AG09309 (cell line): ENCODE measurements around the gene RALGAPB.

ENCODE experiments used
- DNase-seq: peaks from one replicate; pipeline ENCODE4 v3.0.0-alpha.2; 2010; ENCODE audit warnings: low read depth
- H3K4me3 ChIP-seq: 2 replicates; pipeline ENCODE4 v1.5.1; 2011; ENCODE audit warnings: mild to moderate bottlenecking, low read depth, low read length, moderate library complexity; ENCODE audit not compliant: control insufficient read depth
- CTCF ChIP-seq: IDR thresholded peaks from 2 replicates; pipeline ENCODE4 v1.5.1; 2011; ENCODE audit warnings: mild to moderate bottlenecking, low read depth, low read length, inconsistent platforms; ENCODE audit not compliant: insufficient read depth, control insufficient read depth; ENCODE audit errors: missing control alignments

The RALGAPB gene

DNA sequence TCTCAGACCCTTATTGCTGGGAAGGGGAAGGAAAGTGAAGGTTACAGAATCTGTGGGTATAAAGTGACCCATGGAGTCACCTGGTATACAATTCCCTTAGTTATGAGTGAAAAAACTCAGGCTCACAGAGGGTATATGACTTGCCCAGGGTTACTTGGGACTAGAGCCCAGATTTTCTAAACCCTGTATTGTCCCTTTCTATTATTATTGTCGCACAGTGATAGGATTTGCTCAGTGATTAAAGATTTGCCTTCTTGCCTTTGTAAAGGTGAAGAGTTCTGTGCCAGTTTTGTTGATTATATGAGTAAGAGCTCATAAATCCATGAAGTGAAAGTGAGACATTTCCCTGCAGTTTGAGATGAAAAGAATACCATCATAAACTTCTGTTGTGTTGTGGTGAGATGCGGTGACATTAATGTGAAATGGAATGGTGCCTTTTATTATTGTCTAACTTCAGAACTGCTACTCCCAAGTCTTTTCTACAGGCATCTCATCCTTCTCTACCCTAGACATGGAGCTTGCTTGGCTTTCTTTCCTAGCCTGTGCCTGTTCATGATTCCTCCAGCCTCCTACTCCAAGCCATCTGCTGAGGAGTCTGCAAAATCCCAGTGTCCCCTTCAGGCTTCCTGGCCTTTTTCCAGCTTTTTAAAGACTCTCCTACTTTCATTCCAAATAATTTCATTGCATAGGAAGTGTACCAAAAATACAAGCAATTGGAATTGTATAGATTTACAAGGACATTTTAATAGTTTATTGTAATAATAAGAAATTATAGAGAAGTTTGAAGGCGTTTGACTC is 74.8 kb downstream of the RALGAPB start:
- TF ChIP-seq CTCF: no peak
- no peak overlapping the region for H3K4me3 ChIP-seq
- no peak for DNase-seq

DNA sequence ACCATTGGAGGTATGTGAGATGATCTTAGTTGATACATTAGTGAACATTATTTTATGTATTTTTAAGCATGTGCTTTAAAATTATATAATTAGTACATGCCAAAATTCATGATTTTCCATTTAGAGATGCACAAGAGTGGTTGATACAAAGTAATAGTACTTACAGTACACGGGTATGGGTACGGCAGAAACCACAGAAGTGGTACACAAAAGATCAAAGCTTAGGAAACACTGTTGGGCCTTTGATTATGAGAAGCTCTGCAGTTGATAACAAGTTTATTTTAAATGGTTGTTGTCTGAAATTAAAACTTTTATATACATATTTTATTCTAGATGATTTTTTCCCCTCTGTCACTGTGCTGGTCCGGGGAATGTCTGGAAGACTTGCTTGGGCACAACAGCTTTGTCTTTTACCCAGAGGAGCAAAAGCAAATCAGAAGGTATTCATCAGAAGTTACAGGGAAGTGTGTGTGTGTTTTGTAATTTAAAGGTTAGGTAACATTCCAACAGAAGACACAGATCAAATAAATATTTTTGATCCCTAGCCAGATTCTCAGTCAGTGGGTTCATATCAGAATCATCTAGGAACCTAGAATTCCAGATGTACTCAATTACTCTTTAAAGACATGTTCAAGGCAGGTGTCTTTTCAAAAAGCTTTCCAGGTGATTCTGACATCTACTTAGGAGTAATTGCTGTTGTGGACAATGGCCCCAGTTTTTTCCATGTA is 75.9 kb downstream of the RALGAPB start:
- no peak overlapping the region for H3K4me3 ChIP-seq
- TF ChIP-seq CTCF: no peak
- DNase-seq: no peak

DNA sequence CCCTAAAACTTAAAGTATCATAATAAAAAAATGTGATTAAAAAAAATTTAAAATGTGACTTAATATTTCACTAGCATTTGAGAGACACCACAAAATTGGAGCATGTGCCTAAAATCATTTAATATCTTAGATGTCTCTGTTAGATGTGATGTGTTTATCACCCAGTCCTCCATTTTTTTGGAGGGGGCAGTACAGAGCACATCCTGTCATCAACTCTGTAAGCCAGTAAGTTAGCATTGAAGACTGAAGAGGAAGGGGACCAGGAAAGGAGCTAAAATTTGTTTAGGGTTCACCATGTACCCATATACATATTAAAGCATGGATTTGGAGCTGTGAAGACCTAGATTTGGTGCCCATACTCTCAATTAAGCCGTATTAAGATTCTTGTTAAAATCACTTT is 77.6 kb downstream of the RALGAPB start:
- no peak for TF ChIP-seq CTCF

GRCh38 chr20:38551056-38551626 is 78.5 kb downstream of the RALGAPB start:
- TF ChIP-seq CTCF: no peak
- no peak for DNase-seq

More for the DNA sequence above, 77.6 kb downstream of the RALGAPB start:
- DNase-seq: no peak
- H3K4me3 ChIP-seq: no peak overlapping the region

GRCh38 chr20:38554986-38555385 is 82.3 kb downstream of the RALGAPB start:
- no peak overlapping the region for H3K4me3 ChIP-seq
- TF ChIP-seq CTCF: no peak
- no peak for DNase-seq

More at GRCh38 chr20:38551056-38551626, 78.5 kb downstream of the RALGAPB start:
- H3K4me3 ChIP-seq: no peak overlapping the region

DNA sequence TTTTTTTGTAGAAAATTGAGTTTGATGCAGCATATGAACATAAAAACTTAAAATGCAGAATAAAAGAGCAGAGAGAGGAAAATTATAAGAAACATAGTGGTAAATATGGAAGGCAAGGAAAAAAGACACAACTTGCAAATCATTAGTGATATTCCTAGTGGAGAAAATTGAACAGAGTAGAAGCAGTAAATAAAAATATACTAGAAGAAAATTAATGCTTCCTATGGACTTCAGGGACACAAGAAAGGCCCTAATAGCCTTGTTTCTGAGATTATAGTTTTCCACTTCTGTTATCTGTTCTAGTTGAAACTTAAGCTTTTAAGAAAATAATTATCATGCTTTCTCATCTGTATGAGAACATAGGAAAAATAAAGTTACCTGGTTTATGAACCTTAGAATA is 82.8 kb downstream of the RALGAPB start:
- no peak overlapping the region for H3K4me3 ChIP-seq
- TF ChIP-seq CTCF: no peak
- no peak for DNase-seq
